Measurements from ENCODE around the gene CLTB.

- no peak for TF ChIP-seq POLR2A (IDR thresholded peaks at IDR 0.05)
- no peak for TF ChIP-seq CTCF (IDR thresholded peaks at IDR 0.05)
- no peak for TF ChIP-seq EP300 (IDR thresholded peaks at IDR 0.05)
Observed at GRCh38 chr5:176352116-176352878, 64.0 kb downstream of the CLTB start.

Data from tibial nerve (tissue), 4 donors.